Sigmoid colon (tissue), 7 donors: ENCODE data around the gene NXPE1. TPM values are rescaled to one million over a fixed set of nuclear protein-coding genes. Genes with fewer than 3 reads are reported as not detected.

Source experiments
- DNase-seq: peaks from one replicate; pipeline ENCODE4 v3.0.0-alpha.2; 2019
- H3K27ac ChIP-seq, 4 donors: fragments of 200-600 bp; sonication (generic); one replicate each; pipeline ENCODE4 v1.5.1; 2016 to 2019; ENCODE audit warnings: mild to moderate bottlenecking in 1 of 4
- H3K27me3 ChIP-seq, 3 donors: fragments of 200-600 bp; sonication (generic); one replicate each; pipeline ENCODE4 v1.5.1; 2019; ENCODE audit warnings: mild to moderate bottlenecking in 1 of 3
- H3K36me3 ChIP-seq, 4 donors: fragments of 200-600 bp; sonication (generic); one replicate each; pipeline ENCODE4 v1.5.1; 2016 to 2019
- H3K4me1 ChIP-seq, 4 donors: fragments of 200-600 bp; sonication (generic); one replicate each; pipeline ENCODE4 v1.5.1; 2017 to 2019
- H3K4me3 ChIP-seq, 4 donors: fragments of 200-600 bp; sonication (generic); one replicate each; pipeline ENCODE4 v1.5.1; 2017 to 2019; ENCODE audit warnings: mild to moderate bottlenecking in 2 of 4, moderate library complexity in 1 of 4
- H3K9me3 ChIP-seq, 4 donors: fragments of 200-600 bp in 3 of 4; sonication (generic) in 3 of 4; one replicate each; pipeline versions ENCODE4 v1.5.1 to v1.6.1; 2013 to 2019
- CTCF ChIP-seq, 4 experiments: fragments of 450-650 bp in 3 of 4; fragments of 200-600 bp in 1 of 4; IDR thresholded peaks; one replicate each; pipeline ENCODE4 v1.5.1; 2016 to 2019; ENCODE audit warnings: antibody characterized with exemption in 4 of 4, mild to moderate bottlenecking in 3 of 4, moderate library complexity in 2 of 4
- EP300 ChIP-seq, 4 donors: sonication (generic); formaldehyde crosslinking; IDR thresholded peaks; one replicate each; pipeline ENCODE4 v1.6.1; 2017; ENCODE audit warnings: antibody characterized with exemption in 4 of 4
- POLR2A ChIP-seq, 2 donors: fragments of 450-650 bp; IDR thresholded peaks; one replicate each; pipeline ENCODE4 v1.6.1; 2016; ENCODE audit warnings: antibody characterized with exemption in 2 of 2, mild to moderate bottlenecking in 2 of 2, moderate library complexity in 2 of 2
- POLR2AphosphoS5 ChIP-seq, 4 donors: sonication (generic); formaldehyde crosslinking; IDR thresholded peaks; one replicate each; pipeline ENCODE4 v1.6.1; 2017; ENCODE audit warnings: antibody characterized with exemption in 4 of 4
- WGBS, 2 donors: extraction: QIAGEN DNeasy Blood & Tissue Kit; methylation state at CpG; one replicate each; pipeline ENCODE4 v1.1.7; 2013; 5-methylcytosine and 5-hydroxymethylcytosine counted together
- intact Hi-C: fragments of 100-400 bp; cut with DNase I; formaldehyde crosslinking; loops from one replicate; pipeline ENCODE4 v1.15.1; 2023
- polyA plus RNA-seq, 3 donors: library from polyadenylated mRNA; stranded (reverse); fragments of 200-250 nt; gene quantifications; one replicate each; pipeline ENCODE4 v1.2.3, GENCODE V29; 2013
- total RNA-seq, 4 donors: library from RNA; depleted of rRNA; stranded (reverse); fragments of >200 nt; gene quantifications; one replicate each; pipeline ENCODE4 v1.1.0, GENCODE V29; 2016
- donor health status: healthy with polysubstance abuse.
- donor health status: Bipolar disorder and iron deficiency.
- donor health status: healthy.

Gene NXPE1
- total and polyA plus RNA-seq, 7 donors = 3.3 to 36.3 (median 15.6) TPM; not detected in 3

DNA sequence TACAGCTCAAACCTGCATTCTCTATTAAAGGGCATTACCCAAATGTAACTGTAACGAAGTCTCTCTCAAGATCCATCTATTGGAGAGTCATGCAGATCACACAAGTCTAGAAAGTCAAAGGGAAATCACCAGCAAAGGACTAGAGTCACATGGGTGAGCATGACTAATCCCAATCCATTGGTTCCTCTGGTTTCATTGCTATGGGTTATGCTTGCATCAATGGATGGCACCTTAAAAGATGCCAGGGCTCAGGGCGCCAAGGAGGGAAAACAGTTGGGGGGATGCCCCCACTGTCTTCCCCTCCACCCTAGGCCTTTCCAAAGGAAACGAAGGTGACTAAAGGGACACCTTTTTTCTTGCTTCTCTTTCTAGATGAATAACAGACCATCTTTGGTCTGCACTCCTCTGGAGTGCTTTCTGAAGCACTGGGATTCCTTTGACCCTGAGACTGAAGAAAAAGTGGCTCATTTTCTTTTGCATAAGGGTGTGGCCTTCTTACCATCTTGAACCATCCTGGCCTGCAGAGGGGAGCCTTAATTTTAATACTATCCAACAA, 27.8 kb upstream of the NXPE1 start:
- no peaks in the 10 kb centered on the region for H3K36me3 ChIP-seq
- no peaks in the 10 kb centered on the region for H3K27me3 ChIP-seq
- H3K4me1 ChIP-seq = no peaks in the 10 kb centered on the region
- DNase-seq = no peak
- no peak overlapping the region for H3K27ac ChIP-seq
- no peak overlapping the region for H3K4me3 ChIP-seq
- H3K9me3 ChIP-seq = peaks cover 11 to 24% (median 20%) of the 10 kb centered on the region in 4 donors
- TF ChIP-seq POLR2AphosphoS5 (IDR thresholded peaks at IDR 0.05) = no peak
- no peak for TF ChIP-seq POLR2A (IDR thresholded peaks at IDR 0.05)
- no peak for TF ChIP-seq EP300 (IDR thresholded peaks at IDR 0.05)
- no peak for TF ChIP-seq CTCF (IDR thresholded peaks at IDR 0.05)
- intact Hi-C loops = no loop called here
- 92 to 94% methylated on average over 3 of the region's 3 CpGs for WGBS, 2 donors

DNA sequence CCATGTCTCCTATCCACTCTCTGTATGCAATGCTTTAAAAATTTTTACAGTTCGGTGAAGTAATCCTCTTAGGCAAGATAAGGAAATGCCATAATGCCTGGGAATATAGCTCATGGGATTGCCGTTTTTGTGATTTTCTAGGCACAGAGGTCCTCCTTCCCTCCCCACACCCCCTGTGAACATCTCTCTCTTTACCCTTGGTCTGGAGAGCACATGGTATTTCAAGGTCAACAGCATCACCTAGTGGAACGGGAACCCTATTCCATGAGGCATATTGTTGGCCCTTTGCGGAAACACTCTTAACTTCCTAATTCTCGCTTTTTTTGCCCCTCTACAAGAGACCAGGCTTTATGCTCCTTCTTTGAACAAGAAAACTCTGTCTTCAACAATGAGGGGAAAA, 27.1 kb upstream of the NXPE1 start:
- Histone ChIP-seq H3K27ac (no peak overlapping the region), H3K27me3 (no peaks in the 10 kb centered on the region), H3K4me1 (no peaks in the 10 kb centered on the region), H3K4me3 (no peak overlapping the region), H3K36me3 (no peaks in the 10 kb centered on the region), H3K9me3 (peaks cover 11 to 24% (median 20%) of the 10 kb centered on the region in 4 donors)
- WGBS, 2 donors = 94 to 97% methylated on average over 5 of the region's 5 CpGs
- intact Hi-C loops = no loop called here
- no peak for TF ChIP-seq EP300 (IDR thresholded peaks at IDR 0.05)
- TF ChIP-seq CTCF (IDR thresholded peaks at IDR 0.05) = no peak
- TF ChIP-seq POLR2A (IDR thresholded peaks at IDR 0.05) = no peak
- no peak for TF ChIP-seq POLR2AphosphoS5 (IDR thresholded peaks at IDR 0.05)
- no peak for DNase-seq

DNA sequence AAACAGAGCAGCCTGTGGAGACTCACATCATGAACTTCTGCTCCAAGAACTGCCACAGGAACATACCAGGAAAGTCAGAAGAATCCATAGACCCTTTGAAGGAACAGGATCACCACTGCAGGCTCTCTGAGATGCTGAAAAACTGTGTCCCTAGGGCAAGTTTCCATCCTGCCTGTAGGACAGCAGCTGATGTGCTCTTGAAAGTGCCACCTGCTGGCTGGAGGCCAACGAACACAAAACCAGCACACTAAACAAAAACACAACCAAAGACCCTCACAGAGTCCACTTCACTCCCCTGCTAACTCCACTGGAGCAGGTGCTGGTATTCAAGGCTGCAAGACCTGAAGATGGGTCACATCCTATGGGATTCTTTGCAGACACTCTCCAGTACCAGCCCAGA, 12.0 kb upstream of the NXPE1 start:
- 73 to 80% methylated on average over 1 of the region's 1 CpG for WGBS, 2 donors

GRCh38 chr11:114569801-114570200, 10.1 kb upstream of the NXPE1 start:
- no peaks in the 10 kb centered on the region for H3K36me3 ChIP-seq
- H3K9me3 ChIP-seq = no peaks in the 10 kb centered on the region
- no peak overlapping the region for H3K27ac ChIP-seq
- no peak for DNase-seq
- H3K4me3 ChIP-seq = no peak overlapping the region
- H3K27me3 ChIP-seq = no peaks in the 10 kb centered on the region
- H3K4me1 ChIP-seq = peaks cover 0 to 10% (median 1%) of the 10 kb centered on the region in 4 donors
- intact Hi-C loops = no loop called here
- 65 to 68% methylated on average over 3 of the region's 3 CpGs for WGBS, 2 donors
- TF ChIP-seq POLR2AphosphoS5 (IDR thresholded peaks at IDR 0.05) (no peak), EP300 (IDR thresholded peaks at IDR 0.05) (no peak), CTCF (IDR thresholded peaks at IDR 0.05) (no peak)

More for the DNA sequence above, 12.0 kb upstream of the NXPE1 start:
- no peaks in the 10 kb centered on the region for H3K27me3 ChIP-seq
- no peaks in the 10 kb centered on the region for H3K4me1 ChIP-seq
- DNase-seq = no peak
- intact Hi-C loops = no loop called here
- H3K27ac ChIP-seq = no peak overlapping the region
- H3K4me3 ChIP-seq = no peak overlapping the region
- TF ChIP-seq POLR2AphosphoS5 (IDR thresholded peaks at IDR 0.05) = no peak
- TF ChIP-seq EP300 (IDR thresholded peaks at IDR 0.05) = no peak
- no peak for TF ChIP-seq CTCF (IDR thresholded peaks at IDR 0.05)
- TF ChIP-seq POLR2A (IDR thresholded peaks at IDR 0.05) = no peak
- no peaks in the 10 kb centered on the region for H3K9me3 ChIP-seq
- H3K36me3 ChIP-seq = no peaks in the 10 kb centered on the region

DNA sequence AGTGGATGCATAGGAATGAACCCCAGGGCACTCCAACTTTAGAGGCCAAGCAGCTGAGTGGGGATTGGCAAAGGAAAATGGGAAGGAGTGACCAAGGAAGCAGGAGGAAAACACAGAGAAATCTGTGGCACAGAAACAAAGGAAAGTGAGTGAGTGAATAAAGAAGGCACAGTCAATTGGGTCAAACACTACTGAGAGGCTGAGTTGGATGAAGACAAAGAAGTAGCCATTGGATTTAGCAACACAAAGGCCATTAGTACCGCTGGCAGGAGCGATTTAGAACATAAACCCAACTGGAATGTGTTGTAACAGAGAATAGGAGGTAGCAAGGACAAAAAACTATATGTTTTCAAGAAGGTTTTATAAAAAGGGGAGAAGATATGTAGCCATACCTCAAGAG, 6.6 kb upstream of the NXPE1 start:
- no peak for DNase-seq
- Histone ChIP-seq H3K27me3 (no peaks in the 10 kb centered on the region), H3K27ac (no peak overlapping the region), H3K4me3 (no peak overlapping the region), H3K36me3 (no peaks in the 10 kb centered on the region), H3K9me3 (no peaks in the 10 kb centered on the region), H3K4me1 (peaks cover 0 to 23% (median 4%) of the 10 kb centered on the region in 4 donors)
- intact Hi-C loops = no loop called here
- no peak for TF ChIP-seq POLR2A (IDR thresholded peaks at IDR 0.05)
- TF ChIP-seq EP300 (IDR thresholded peaks at IDR 0.05) = no peak
- TF ChIP-seq CTCF (IDR thresholded peaks at IDR 0.05) = no peak
- no peak for TF ChIP-seq POLR2AphosphoS5 (IDR thresholded peaks at IDR 0.05)
- 68 to 91% methylated on average over 2 of the region's 2 CpGs for WGBS, 2 donors
